Forelimb muscle (tissue), 1 donor: ENCODE results near the gene MAP2K1. TPM values are rescaled to one million over a fixed set of nuclear protein-coding genes. Genes with fewer than 3 reads are reported as not detected.
A peak's percentile ranks its signal among the peaks of the same experiment; 100 is the strongest.
"Not testable (repeated sequence)": the region's sequence is repeated elsewhere in the genome, so short reads cannot be mapped to it uniquely, and the experiment has no call there.

Source experiments
- DNase-seq: peaks from one replicate; pipeline ENCODE4 v3.0.0-alpha.2; 2013; ENCODE audit warnings: low read depth
- polyA plus RNA-seq: library from polyadenylated mRNA; unstranded; fragments of 120-200 nt; gene quantifications from one replicate; pipeline ENCODE4 v1.2.1, GENCODE V29; 2013; ENCODE audit not compliant: insufficient read length

The MAP2K1 gene
- polyA plus RNA-seq, 1 donor = 109 TPM

- DNase-seq = no peak
These were observed 89.8 kb downstream of the MAP2K1 start for GRCh38 chr15:66476535-66476934.

GRCh38 chr15:66477011-66477410 is 90.3 kb downstream of the MAP2K1 start:
- no peak for DNase-seq

GRCh38 chr15:66480267-66480666 is 93.6 kb downstream of the MAP2K1 start:
- no peak for DNase-seq

GRCh38 chr15:66481107-66481856 is 94.6 kb downstream of the MAP2K1 start:
- DNase-seq = no peak

GRCh38 chr15:66482539-66482938 is 95.8 kb downstream of the MAP2K1 start:
- no peak for DNase-seq

GRCh38 chr15:66483131-66483566 is 96.4 kb downstream of the MAP2K1 start:
- DNase-seq = no peak

GRCh38 chr15:66484539-66485112 is 97.9 kb downstream of the MAP2K1 start:
- DNase-seq = no peak

GRCh38 chr15:66486887-66487286 is 100.2 kb downstream of the MAP2K1 start:
- DNase-seq = no peak

- DNase-seq = no peak
These were observed 101.8 kb downstream of the MAP2K1 start for GRCh38 chr15:66488525-66488924.

- no peak for DNase-seq
These were observed 102.6 kb downstream of the MAP2K1 start for GRCh38 chr15:66489179-66489791.

- DNase-seq = no peak
These were observed 105.1 kb downstream of the MAP2K1 start for GRCh38 chr15:66491846-66492245.

- DNase-seq = no peak
These were observed 107.5 kb downstream of the MAP2K1 start for GRCh38 chr15:66494262-66494661.

GRCh38 chr15:66496951-66497501 is 110.3 kb downstream of the MAP2K1 start:
- DNase-seq = no peak

- DNase-seq = peak; percentile 76
These were observed 111.1 kb downstream of the MAP2K1 start, which contains the start of gene SNAPC5 for GRCh38 chr15:66497502-66498455. Gene SNAPC5 (minus strand): TSS chr15:66497762. CDS start chr15:66497731, 31 bp downstream.

- DNase-seq = peak; percentile 19
These were observed 112.0 kb downstream of the MAP2K1 start for GRCh38 chr15:66498501-66499386.

- not testable (repeated sequence) for DNase-seq
These were observed 113.6 kb downstream of the MAP2K1 start for GRCh38 chr15:66500346-66500745.

GRCh38 chr15:66502491-66502890 is 115.8 kb downstream of the MAP2K1 start:
- DNase-seq = no peak

GRCh38 chr15:66503041-66503648 is 116.4 kb downstream of the MAP2K1 start:
- DNase-seq = not testable (repeated sequence)

GRCh38 chr15:66503780-66504562 is 117.3 kb downstream of the MAP2K1 start:
- DNase-seq = no peak
